RWPE2 (cell line): ENCODE data around the gene KASH5.
"Not testable (repeated sequence)": the region's sequence is repeated elsewhere in the genome, so short reads cannot be mapped to it uniquely, and the experiment has no call there.

Experiments
- ATAC-seq: fragments of 200-7000 bp; cut with Tn5 transposase; 3 replicates; pipeline ENCODE4 v1.9.1; 2021; ENCODE audit warnings: low read depth
- DNase-seq: peaks from one replicate; pipeline ENCODE4 v3.0.0-alpha.2; 2020; ENCODE audit warnings: low spot score
- H3K27ac ChIP-seq: fragments of 450-650 bp; 2 replicates; pipeline ENCODE4 v1.5.1; 2017; ENCODE audit warnings: mild to moderate bottlenecking; ENCODE audit not compliant: poor library complexity, severe bottlenecking
- H3K27me3 ChIP-seq: fragments of 250-450 bp; sonication (Bioruptor Pico); 2 replicates; pipeline ENCODE4 v1.5.1; 2021; ENCODE audit warnings: mild to moderate bottlenecking, moderate library complexity; ENCODE audit not compliant: insufficient read depth, poor library complexity, severe bottlenecking
- H3K36me3 ChIP-seq: fragments of 250-450 bp; sonication (Bioruptor Pico); 2 replicates; pipeline ENCODE4 v1.5.1; 2020; ENCODE audit warnings: low read depth, mild to moderate bottlenecking, moderate library complexity
- H3K4me1 ChIP-seq: fragments of 250-450 bp; sonication (Bioruptor Pico); 2 replicates; pipeline ENCODE4 v1.5.1; 2021; ENCODE audit warnings: mild to moderate bottlenecking, moderate library complexity; ENCODE audit not compliant: insufficient read depth, poor library complexity, severe bottlenecking
- H3K4me3 ChIP-seq: fragments of 250-450 bp; sonication (Bioruptor Pico); 2 replicates; pipeline ENCODE4 v1.5.1; 2021; ENCODE audit warnings: mild to moderate bottlenecking, moderate library complexity; ENCODE audit not compliant: severe bottlenecking
- H3K9me3 ChIP-seq: fragments of 250-450 bp; sonication (Bioruptor Pico); 2 replicates; pipeline ENCODE4 v1.5.1; 2021; ENCODE audit warnings: mild to moderate bottlenecking, moderate library complexity; ENCODE audit not compliant: severe bottlenecking
- TF ChIP-seq, protein P1 (sequence below): fragments of 450-650 bp; IDR thresholded peaks from one replicate; pipeline ENCODE4 v1.5.1; 2017; ENCODE audit warnings: mild to moderate bottlenecking, moderate library complexity; ENCODE audit not compliant: poor library complexity, severe bottlenecking

The KASH5 gene

DNA sequence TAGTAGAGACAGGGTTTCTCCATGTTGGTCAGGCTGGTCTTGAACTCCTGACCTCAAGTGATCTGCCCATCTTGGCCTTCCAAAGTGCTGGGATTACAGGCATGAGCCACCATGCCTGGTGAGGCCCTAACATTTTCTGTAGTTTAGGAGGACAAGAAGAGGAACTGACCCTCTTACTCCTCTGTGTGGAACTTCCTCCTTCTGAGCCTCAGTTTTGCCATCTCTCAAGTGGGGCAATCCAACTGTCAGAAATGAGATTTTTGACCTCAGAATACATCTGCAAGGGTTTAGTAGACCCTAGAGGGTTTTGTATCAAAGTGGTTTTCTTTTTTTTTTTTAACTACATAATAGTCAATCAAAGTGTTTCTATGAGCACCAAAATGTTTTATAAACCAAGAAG, 21.9 kb upstream of the KASH5 start:
- ATAC-seq: no peak
- no peak for DNase-seq
- peaks cover 7% of the 10 kb centered on the region for H3K9me3 ChIP-seq
- H3K4me1 ChIP-seq: no peaks in the 10 kb centered on the region
- H3K27ac ChIP-seq: no peak overlapping the region
- H3K36me3 ChIP-seq: no peaks in the 10 kb centered on the region
- H3K4me3 ChIP-seq: no peak overlapping the region
- TF ChIP-seq, protein P1, sequence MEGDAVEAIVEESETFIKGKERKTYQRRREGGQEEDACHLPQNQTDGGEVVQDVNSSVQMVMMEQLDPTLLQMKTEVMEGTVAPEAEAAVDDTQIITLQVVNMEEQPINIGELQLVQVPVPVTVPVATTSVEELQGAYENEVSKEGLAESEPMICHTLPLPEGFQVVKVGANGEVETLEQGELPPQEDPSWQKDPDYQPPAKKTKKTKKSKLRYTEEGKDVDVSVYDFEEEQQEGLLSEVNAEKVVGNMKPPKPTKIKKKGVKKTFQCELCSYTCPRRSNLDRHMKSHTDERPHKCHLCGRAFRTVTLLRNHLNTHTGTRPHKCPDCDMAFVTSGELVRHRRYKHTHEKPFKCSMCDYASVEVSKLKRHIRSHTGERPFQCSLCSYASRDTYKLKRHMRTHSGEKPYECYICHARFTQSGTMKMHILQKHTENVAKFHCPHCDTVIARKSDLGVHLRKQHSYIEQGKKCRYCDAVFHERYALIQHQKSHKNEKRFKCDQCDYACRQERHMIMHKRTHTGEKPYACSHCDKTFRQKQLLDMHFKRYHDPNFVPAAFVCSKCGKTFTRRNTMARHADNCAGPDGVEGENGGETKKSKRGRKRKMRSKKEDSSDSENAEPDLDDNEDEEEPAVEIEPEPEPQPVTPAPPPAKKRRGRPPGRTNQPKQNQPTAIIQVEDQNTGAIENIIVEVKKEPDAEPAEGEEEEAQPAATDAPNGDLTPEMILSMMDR: no peak
- H3K27me3 ChIP-seq: no peaks in the 10 kb centered on the region

DNA sequence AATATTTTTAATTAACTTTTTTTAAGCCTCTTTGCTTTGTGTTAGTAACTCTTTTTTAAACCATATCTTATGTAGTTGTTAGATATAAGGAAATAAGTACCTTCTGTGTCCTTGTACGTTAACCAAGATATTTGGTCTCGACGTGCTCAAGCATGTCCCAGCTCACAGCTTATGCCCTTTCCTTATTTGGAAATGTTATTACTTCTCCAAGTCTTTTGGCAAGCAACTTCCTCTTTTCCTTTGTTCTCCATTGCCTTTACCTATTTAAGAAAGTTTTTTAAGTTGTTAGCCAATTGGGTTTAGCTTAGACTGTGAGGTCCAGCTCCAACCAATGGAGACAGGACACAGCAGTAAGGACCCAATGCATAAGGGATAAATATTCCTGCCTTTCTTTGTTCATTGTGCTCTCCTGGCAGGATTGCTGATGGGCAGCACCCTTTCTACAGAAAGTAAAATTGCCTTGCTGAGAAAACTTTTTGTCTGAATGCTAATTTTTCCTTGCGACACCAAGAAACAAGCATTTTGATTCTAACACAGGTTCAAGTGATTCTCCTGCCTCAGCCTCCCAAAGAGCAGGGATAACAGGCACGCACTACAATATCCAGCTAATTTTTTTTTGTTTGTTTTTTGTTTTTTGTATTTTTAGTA, 19.2 kb upstream of the KASH5 start:
- DNase-seq (no peak), ATAC-seq (no peak)
- peaks cover 7% of the 10 kb centered on the region for H3K9me3 ChIP-seq
- no peaks in the 10 kb centered on the region for H3K36me3 ChIP-seq
- no peaks in the 10 kb centered on the region for H3K27me3 ChIP-seq
- H3K4me3 ChIP-seq: no peak overlapping the region
- no peaks in the 10 kb centered on the region for H3K4me1 ChIP-seq
- TF ChIP-seq, protein P1: no peak
- no peak overlapping the region for H3K27ac ChIP-seq

- TF ChIP-seq, protein P1: no peak
- H3K4me1 ChIP-seq: no peaks in the 10 kb centered on the region
- H3K27me3 ChIP-seq: no peaks in the 10 kb centered on the region
- peaks cover 7% of the 10 kb centered on the region for H3K9me3 ChIP-seq
- no peak overlapping the region for H3K27ac ChIP-seq
- no peaks in the 10 kb centered on the region for H3K36me3 ChIP-seq
- ATAC-seq: no peak
- no peak for DNase-seq
- no peak overlapping the region for H3K4me3 ChIP-seq
Measured at GRCh38 chr19:49371184-49371583, 16.9 kb upstream of the KASH5 start.

DNA sequence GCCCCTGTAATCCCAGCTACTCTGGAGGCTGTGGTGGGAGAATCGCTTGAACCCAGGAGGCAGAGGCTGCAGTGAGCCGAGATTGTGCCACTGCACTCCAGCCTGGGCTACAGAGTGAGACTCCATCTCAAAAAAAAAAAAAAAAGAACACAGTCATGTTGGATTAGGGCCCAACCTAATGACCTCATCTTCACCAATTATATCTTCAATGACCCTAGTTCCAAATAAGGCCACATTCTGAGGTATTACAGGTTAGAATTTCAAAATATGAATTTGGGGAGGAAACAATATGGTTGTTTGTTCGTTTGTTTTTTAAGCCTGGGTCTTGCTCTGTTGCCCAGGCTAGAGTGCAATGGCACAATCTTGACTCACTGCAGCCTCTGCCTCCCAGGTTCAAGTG, 14.9 kb upstream of the KASH5 start:
- ATAC-seq, H3K36me3 ChIP-seq, H3K4me1 ChIP-seq, H3K27ac ChIP-seq, DNase-seq, H3K9me3 ChIP-seq, H3K27me3 ChIP-seq, H3K4me3 ChIP-seq: not testable (repeated sequence)

GRCh38 chr19:49374665-49375434, 13.2 kb upstream of the KASH5 start:
- ATAC-seq: no peak
- Histone ChIP-seq H3K9me3 (peaks cover under 1% of the 10 kb centered on the region), H3K4me1 (no peaks in the 10 kb centered on the region), H3K36me3 (no peaks in the 10 kb centered on the region), H3K4me3 (no peak overlapping the region), H3K27ac (no peak overlapping the region), H3K27me3 (no peaks in the 10 kb centered on the region)
- no peak for DNase-seq
- TF ChIP-seq, protein P1: no peak
